ENCODE results near the gene C6orf120.

The C6orf120 gene

DNA sequence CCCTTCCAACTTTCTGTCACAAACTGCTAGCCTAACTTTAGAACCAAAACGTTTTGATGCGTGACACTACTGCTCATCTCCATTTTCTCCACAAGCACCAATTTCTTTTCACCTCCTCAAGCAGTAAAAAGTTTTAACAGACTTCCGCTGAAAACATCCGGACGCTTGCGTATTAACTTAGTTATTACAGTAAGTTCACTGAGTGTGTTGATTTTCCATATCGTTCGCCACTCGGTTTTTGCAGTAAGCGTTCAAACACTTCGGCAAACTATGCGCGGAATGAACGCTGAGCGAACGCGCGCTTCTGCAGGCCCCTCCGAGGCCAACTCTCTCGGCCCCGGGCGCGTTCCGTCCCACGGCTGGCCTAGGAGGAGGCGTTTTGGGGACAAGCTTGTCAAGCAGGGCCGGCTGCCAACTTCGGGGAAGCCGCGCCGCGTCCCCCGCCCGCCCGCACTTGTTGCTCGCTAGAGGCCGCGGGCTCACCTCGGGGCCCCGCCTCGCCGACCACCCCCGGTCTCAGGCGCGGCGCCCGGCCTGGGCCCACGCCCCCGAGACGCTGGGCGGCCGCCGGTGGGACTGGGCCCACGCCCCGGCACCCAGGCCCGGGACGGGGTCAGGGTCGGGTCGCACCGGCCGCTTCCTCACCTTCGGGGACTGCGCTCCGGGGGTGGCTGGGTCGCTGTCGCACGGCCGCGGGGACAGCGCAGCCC is 21.4 kb downstream of the C6orf120 start:
- TF ChIP-seq, protein P1, sequence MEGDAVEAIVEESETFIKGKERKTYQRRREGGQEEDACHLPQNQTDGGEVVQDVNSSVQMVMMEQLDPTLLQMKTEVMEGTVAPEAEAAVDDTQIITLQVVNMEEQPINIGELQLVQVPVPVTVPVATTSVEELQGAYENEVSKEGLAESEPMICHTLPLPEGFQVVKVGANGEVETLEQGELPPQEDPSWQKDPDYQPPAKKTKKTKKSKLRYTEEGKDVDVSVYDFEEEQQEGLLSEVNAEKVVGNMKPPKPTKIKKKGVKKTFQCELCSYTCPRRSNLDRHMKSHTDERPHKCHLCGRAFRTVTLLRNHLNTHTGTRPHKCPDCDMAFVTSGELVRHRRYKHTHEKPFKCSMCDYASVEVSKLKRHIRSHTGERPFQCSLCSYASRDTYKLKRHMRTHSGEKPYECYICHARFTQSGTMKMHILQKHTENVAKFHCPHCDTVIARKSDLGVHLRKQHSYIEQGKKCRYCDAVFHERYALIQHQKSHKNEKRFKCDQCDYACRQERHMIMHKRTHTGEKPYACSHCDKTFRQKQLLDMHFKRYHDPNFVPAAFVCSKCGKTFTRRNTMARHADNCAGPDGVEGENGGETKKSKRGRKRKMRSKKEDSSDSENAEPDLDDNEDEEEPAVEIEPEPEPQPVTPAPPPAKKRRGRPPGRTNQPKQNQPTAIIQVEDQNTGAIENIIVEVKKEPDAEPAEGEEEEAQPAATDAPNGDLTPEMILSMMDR (IDR thresholded peaks at IDR 0.05; ENCODE audit: low read depth, low read length, poor library complexity, severe bottlenecking), result no peak
- TF ChIP-seq EZH2phosphoT487 (IDR thresholded peaks at IDR 0.05; ENCODE audit: borderline replicate concordance, low read length), result no peak
- Histone ChIP-seq H3K9me2 (replicated peaks; ENCODE audit: control insufficient read depth, low read length) (no peaks in the 10 kb centered on the region), H3K4me3 (ENCODE audit: low read length) (peak overlapping the region; percentile 92), H3K27ac (ENCODE audit: low read depth, low read length) (peak overlapping the region; percentile 75), H3K4me1 (ENCODE audit: control insufficient read depth, low read length) (peaks cover 62% of the 10 kb centered on the region), H3K79me2 (ENCODE audit: control insufficient read depth, low read length) (peaks cover 68% of the 10 kb centered on the region), H3K4me2 (ENCODE audit: low read length) (peak overlapping the region; percentile 91), H3F3A (ENCODE audit: control insufficient read depth, insufficient read depth) (peaks cover 22% of the 10 kb centered on the region), H3K27me3 (ENCODE audit: control insufficient read depth, low read length) (no peaks in the 10 kb centered on the region), H4K20me1 (ENCODE audit: control insufficient read depth, insufficient read depth, low read depth, low read length) (peaks cover 13% of the 10 kb centered on the region; the same call in 1 of the 2 replicates), H3K36me3 (ENCODE audit: control insufficient read depth, low read length) (peaks cover 40% of the 10 kb centered on the region), H3K9me3 (ENCODE audit: control insufficient read depth, insufficient read depth, low read length) (no peaks in the 10 kb centered on the region)

DNA sequence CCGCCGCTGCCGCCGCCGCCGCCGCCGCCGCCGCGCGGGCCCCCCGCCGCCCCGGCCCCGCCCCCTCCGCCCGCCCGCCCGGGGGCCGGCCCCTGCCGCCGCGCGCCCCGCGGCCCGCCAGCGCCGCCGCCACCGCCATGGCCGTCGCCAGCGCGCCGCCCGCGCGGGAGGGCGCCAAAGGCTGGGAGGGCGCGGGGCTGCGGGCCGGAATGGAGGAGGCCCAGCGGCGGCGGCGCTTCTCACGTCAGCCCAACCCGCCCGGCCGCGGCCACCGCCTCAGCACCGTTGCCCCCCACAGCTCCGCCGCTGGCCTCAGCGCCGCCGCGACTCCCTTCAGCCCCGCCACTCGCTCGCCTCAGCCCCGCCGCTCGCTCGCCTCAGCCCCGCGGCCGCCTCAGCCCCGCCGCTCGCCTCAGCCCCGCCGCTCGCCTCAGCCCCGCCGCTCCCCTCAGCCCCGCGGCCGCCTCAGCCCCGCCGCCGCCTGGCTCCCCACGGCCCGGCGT is 22.1 kb downstream of the C6orf120 start:
- H3K4me3 ChIP-seq (ENCODE audit: low read length), result peak overlapping the region; percentile 63
- H3K4me1 ChIP-seq (ENCODE audit: control insufficient read depth, low read length), result peaks cover 65% of the 10 kb centered on the region
- H3K9me3 ChIP-seq (ENCODE audit: control insufficient read depth, insufficient read depth, low read length), result no peaks in the 10 kb centered on the region
- no peak overlapping the region for H3K4me2 ChIP-seq (ENCODE audit: low read length)
- TF ChIP-seq, protein P1 (IDR thresholded peaks at IDR 0.05; ENCODE audit: low read depth, low read length, poor library complexity, severe bottlenecking), result no peak
- TF ChIP-seq EZH2phosphoT487 (IDR thresholded peaks at IDR 0.05; ENCODE audit: borderline replicate concordance, low read length), result no peak
- H3K27ac ChIP-seq (ENCODE audit: low read depth, low read length), result no peak overlapping the region
- H3K27me3 ChIP-seq (ENCODE audit: control insufficient read depth, low read length), result no peaks in the 10 kb centered on the region
- H3K79me2 ChIP-seq (ENCODE audit: control insufficient read depth, low read length), result peaks cover 61% of the 10 kb centered on the region
- peaks cover 22% of the 10 kb centered on the region for H3F3A ChIP-seq (ENCODE audit: control insufficient read depth, insufficient read depth)
- H4K20me1 ChIP-seq (ENCODE audit: control insufficient read depth, insufficient read depth, low read depth, low read length), result peaks cover 13% of the 10 kb centered on the region; the same call in 1 of the 2 replicates
- peaks cover 35% of the 10 kb centered on the region for H3K36me3 ChIP-seq (ENCODE audit: control insufficient read depth, low read length)
- no peaks in the 10 kb centered on the region for H3K9me2 ChIP-seq (replicated peaks; ENCODE audit: control insufficient read depth, low read length)

DNA sequence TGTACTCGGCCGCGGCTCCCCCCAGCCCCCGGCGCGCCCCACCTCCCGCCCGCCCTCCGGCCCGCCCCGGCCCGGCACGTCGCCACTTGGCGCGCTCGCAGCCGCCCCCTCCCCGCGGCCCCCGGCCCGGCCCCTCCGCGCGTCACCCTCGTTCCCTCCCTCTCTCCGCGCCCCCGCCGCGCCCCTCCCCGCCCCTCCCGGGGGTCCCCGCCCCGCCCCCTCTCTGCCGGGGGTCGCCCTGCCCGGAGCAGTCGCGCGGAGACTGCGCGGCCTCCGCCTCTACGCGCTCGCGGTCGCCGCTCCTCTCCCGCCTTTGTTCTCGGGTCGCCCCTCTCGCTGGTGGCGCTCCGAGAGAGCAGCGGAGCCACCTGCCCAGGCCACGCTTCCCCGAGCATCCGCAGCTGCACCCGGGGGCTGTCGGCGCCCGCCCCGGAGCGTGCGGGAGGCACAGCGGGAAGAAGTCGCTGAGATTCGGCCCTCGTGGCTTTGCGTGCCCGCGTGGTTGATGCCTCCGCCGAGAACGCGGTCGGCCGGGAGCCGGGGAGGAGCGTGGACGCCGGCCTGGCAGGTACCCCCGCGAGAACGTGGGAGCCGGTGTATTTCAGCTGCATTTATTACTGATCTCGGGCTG is 22.7 kb downstream of the C6orf120 start, which contains the start of gene PHF10:
TSS of gene PHF10 (minus strand) at position 7 of the 631 bp plus-strand sequence. CDS start 569 bp downstream, outside the sequence.
- Histone ChIP-seq H3F3A (ENCODE audit: control insufficient read depth, insufficient read depth) (peaks cover 22% of the 10 kb centered on the region), H3K4me3 (ENCODE audit: low read length) (peak within 1 kb of the TSS; percentile 92), H4K20me1 (ENCODE audit: control insufficient read depth, insufficient read depth, low read depth, low read length) (peaks cover 13% of the 10 kb centered on the region; the same call in 1 of the 2 replicates), H3K79me2 (ENCODE audit: control insufficient read depth, low read length) (peaks cover 55% of the 10 kb centered on the region), H3K9me3 (ENCODE audit: control insufficient read depth, insufficient read depth, low read length) (no peaks in the 10 kb centered on the region), H3K4me1 (ENCODE audit: control insufficient read depth, low read length) (peaks cover 60% of the 10 kb centered on the region), H3K27ac (ENCODE audit: low read depth, low read length) (peak within 1 kb of the TSS; percentile 75), H3K4me2 (ENCODE audit: low read length) (peak within 1 kb of the TSS; percentile 91), H3K36me3 (ENCODE audit: control insufficient read depth, low read length) (peaks cover 29% of the 10 kb centered on the region), H3K27me3 (ENCODE audit: control insufficient read depth, low read length) (no peaks in the 10 kb centered on the region), H3K9me2 (replicated peaks; ENCODE audit: control insufficient read depth, low read length) (no peaks in the 10 kb centered on the region)
- TF ChIP-seq EZH2phosphoT487 (IDR thresholded peaks at IDR 0.05; ENCODE audit: borderline replicate concordance, low read length), result no peak
- TF ChIP-seq, protein P1 (IDR thresholded peaks at IDR 0.05; ENCODE audit: low read depth, low read length, poor library complexity, severe bottlenecking), result peak; percentile 13
